CD4-positive, alpha-beta T cell treated with Interleukin-10 for 1 hour (primary cell): Measurements from ENCODE around the gene LDHB.
"Not testable (repeated sequence)": the region's sequence is repeated elsewhere in the genome, so short reads cannot be mapped to it uniquely, and the experiment has no call there.

Experiments
- DNase-seq: peaks from one replicate; pipeline ENCODE4 v3.0.0-alpha.2; 2020

Gene LDHB

GRCh38 chr12:21657326-21658077, at the start of gene LDHB:
LDHB (minus strand) TSS chr12:21657842; CDS start chr12:21654671, 3,171 bp downstream.
- peak; percentile 91 for DNase-seq

- no peak for DNase-seq
These were observed 47.2 kb upstream of the LDHB start for GRCh38 chr12:21704847-21705246.

- no peak for DNase-seq
These were observed 42.2 kb upstream of the LDHB start for GRCh38 chr12:21699851-21700250.

DNA sequence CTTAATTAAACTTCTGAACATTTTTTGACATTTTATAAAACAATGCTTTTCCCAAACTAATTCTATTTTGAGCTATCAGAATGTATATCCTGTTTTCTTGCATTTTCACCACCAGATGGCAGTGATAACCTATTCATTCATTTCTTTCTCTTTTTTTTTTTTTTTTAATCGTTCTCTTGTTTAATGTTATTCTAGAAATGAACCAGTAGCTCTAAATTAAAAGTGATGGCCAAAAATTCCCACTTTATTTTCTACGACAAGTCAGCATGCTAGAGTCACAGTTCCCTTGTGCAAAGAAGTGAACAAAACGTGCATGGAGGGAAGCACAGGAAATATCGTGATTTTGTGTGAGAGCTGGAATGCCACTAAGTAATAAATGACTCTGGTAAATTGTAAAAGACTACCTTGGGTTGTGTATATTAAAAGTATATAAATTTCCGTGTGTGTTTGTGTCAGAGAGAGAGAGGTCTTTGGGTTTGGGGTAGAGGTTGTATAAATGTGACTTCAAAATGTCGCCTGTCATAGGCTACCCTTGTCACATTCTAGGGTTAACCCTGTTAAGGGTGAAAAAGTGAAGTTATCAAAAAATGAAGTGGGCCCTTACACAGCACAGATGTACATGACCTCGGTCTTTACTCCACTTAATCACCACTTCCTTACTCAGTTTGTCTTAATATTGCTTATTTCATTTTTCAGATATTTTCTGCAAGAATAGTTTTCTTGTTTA, 40.4 kb upstream of the LDHB start:
- peak; percentile 47 for DNase-seq

- DNase-seq = no peak
These were observed 39.0 kb upstream of the LDHB start for GRCh38 chr12:21696625-21697024.

- DNase-seq = no peak
These were observed 38.3 kb upstream of the LDHB start for GRCh38 chr12:21695986-21696385.

GRCh38 chr12:21694660-21695059, 37.0 kb upstream of the LDHB start:
- DNase-seq = no peak

DNA sequence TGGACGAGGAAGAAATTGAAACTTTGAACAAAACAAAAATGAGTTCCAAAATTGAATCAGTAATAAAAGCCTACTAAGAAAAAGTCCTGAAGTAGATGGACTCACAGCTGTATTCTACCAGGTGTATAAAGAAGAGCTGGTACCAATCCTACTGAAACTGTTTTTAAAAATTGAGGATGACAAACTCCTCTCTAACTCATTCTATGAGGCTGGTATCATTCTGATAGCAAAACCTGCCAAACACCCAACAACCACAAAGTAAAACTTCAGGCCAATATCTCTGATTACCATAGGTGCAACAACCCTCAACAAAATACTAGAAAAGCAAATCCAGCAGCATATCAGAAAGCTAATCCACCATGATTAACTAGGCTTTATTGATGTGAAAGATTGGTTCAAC, 33.9 kb upstream of the LDHB start:
- no peak for DNase-seq

- DNase-seq = no peak
These were observed 33.2 kb upstream of the LDHB start for GRCh38 chr12:21690704-21691368.

DNA sequence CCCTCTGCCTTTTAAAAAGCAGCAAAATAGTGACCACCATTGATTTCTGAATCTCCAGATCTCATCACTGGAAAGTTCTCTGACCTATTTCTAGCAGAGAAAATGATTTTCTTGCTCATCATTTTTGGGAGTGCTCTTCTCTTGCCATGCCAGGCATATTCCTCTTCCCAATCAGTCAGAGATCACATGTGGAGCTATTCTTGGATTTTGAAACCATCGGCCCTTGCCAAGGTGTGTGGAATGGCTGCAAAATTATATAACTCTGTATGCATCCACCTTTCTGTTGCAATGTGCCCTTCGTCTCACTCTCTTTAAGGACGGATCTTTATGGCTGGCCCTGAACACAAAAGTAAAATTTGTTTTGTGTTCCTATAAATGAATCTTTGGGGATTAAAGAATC, 25.5 kb upstream of the LDHB start:
- no peak for DNase-seq

DNA sequence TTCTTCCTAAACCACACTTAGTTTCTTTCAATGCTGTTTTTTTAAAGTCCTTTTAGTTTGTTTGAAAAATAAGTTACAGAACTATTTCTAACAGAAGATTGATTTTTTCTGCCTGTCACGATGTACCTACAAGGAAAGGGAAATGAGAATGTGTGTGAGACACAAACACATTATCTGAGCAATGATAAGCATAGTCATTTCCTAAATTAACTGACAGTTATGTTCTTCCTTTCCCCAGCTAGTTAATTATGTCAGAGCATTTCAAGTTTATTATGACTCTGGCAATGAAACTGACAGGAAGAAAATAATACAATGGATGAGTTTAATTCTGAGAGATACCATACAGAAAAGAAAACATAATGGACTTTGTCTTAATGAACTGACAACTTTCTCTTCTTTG, 21.3 kb upstream of the LDHB start:
- no peak for DNase-seq

DNA sequence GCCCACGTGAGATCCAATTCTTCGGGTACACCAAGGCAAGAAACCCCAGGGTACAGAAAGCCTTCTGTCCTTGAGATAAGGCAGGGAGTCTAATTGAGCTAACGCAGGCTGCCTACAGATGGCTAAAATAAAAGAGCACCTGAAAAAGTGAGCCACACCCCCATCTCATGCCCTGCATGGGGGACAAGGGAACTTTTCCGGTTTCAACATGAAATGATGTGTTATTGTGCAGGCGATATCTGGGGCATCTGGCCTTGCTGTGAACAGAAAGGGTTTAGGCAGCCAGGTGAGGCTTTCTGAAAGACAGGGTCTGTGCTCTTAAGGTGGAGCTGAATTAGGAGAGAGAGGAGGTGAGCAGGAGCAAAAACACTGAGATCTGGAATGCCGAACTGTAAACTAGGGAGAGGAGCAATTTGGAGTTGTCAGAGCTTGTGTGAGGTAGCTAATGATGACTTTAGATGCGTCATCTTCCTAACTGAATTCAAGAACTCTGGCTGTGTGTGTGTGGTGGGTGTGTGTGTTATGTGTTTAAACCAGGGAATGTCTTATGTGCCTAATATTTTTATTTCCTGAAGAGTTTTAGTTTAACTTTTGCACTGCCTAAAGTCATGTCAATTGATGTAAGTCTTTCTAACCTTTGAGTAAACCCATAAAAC, 20.1 kb upstream of the LDHB start:
- DNase-seq = peak; percentile 40

GRCh38 chr12:21677204-21677603, 19.6 kb upstream of the LDHB start:
- no peak for DNase-seq

DNA sequence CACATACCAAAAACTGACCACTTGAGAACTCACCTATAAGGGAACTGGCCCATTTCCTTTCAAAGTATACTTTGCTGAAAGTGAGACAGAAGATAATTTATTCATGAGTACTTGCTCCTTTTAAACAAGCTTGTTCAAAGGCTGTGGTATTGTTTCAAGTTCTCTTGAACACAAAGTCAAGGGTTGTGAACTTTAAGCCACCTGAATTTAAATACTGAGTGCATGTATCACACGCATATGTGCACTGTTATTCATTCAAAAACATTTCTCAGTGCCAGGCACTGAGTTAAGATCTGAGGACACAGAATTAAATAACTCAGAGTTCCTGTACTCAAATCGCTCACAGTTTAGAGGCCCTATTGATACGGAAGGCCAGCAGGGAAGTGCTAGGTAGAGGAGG, 19.1 kb upstream of the LDHB start:
- DNase-seq = peak; percentile 16

DNA sequence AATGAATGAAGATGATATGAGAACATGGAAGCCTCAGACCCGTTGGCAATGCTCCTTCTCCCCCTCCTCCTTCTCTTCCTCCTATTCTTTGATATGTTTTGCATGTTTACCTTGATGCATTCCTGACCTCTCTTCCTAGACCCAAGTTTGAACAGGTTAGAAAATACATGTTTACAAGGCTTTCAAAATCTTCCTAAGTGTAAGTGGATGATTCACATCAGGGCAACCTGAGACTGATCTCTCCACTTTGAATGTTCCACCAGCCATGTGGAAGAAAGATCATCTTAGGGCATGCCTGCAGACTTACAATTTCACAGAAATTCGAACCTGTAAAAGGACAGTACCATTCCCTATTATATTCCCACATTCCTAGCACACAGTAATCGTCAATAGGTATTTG, 18.0 kb upstream of the LDHB start:
- no peak for DNase-seq

- no peak for DNase-seq
These were observed 17.5 kb upstream of the LDHB start for GRCh38 chr12:21675096-21675495.

DNA sequence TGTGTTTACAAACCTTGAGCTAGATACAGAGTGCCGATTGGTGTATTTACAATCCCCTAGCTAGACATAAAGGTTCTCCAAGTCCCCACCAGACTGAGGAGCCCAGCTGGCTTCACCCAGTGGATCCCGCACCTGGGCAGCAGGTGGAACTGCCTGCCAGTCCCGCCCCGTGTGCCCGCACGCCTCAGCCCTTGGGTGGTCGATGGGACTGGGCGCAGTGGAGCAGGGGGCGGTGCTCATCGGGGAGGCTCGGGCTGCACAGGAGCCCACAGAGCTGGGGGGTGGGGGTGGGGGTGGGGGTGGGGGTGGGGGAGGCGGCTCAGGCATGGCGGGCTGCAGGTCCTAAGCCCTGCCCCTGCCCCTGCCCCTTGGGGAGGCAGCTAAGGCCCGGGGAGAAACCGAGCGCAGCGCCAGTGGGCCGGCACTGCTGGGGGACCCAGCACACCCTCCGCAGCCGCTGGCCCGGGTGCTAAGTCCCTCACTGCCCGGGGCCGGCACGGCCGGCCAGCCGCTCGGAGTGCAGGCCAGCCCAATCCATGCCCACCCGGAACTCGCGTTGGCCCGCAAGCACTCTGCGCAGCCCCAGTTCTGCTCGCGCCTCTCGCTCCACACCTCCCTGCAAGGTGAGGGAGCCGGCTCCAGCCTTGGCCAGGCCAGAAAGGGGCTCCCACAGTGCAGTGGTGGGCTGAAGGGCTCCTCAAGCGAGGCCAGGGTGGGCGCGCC, 16.3 kb upstream of the LDHB start:
- DNase-seq = not testable (repeated sequence)

DNA sequence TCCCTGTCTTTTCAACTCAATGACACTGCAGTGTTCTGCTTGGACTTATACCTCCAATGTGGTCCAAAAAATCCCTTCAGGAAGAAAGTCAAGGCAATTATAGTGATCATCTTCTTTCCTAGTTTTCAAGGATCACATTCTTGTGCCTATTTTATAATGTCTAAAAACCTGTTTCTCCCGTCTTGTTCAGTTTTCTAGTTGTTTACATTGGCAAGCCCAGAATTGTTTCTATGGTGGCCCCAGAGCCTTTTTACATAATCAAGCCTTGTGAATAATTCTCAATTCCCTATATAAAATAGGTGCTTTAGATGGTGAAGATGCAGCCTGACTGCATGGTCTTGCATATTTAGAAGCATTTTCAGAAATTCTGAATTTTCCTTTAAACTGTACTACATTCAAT, 14.5 kb upstream of the LDHB start:
- DNase-seq = no peak

GRCh38 chr12:21666722-21667121, 9.1 kb upstream of the LDHB start:
- DNase-seq = no peak

DNA sequence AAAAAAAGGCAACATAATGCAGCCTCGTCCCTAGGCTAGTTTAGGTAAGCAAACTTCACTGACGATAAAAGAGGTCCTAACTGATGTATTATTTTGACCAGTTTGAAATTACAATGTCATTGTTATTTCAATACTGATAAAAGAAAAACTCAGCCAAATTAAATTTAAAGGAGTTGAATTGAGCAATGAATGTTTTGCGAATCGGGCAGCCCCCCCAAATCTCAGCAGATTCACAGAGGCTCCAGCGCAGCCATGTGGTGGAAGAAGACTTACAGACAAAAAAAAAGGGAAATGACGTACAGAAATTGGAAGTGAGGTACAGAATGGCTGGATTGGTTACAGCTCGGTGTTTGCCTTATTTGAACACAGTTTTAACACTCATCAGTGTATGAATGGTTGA, 8.2 kb upstream of the LDHB start:
- DNase-seq = no peak

GRCh38 chr12:21662122-21662792, 4.6 kb upstream of the LDHB start:
- no peak for DNase-seq
